ENCODE measurements around the gene TOM1L2. TPM values are rescaled to one million over a fixed set of nuclear protein-coding genes. Genes with fewer than 3 reads are reported as not detected.

Gene TOM1L2
- total and polyA plus RNA-seq, 2 of the 4 experiments (the other 2 are of a cell fraction) = 34.4 to 51.7 TPM

GRCh38 chr17:17871913-17872312 lies 100.3 kb downstream of the TOM1L2 start:
- no peak overlapping the region for H2BK20ac ChIP-seq (ENCODE audit: low read depth, low read length)
- no peak overlapping the region for H2BK5ac ChIP-seq (ENCODE audit: low read depth, low read length, poor library complexity, severe bottlenecking)
- H3K27me3 ChIP-seq (ENCODE audit: control insufficient read depth, insufficient read depth, low read length) = no peaks in the 10 kb centered on the region
- no peak overlapping the region for H3K23ac ChIP-seq (ENCODE audit: low read depth, low read length)
- TF ChIP-seq MAFK (IDR thresholded peaks at IDR 0.05; ENCODE audit: low read depth, low read length) (no peak), NFE2L2 (IDR thresholded peaks at IDR 0.05; ENCODE audit: low read depth, low read length) (no peak), BHLHE40 (IDR thresholded peaks at IDR 0.05; ENCODE audit: low read depth, low read length) (no peak), RCOR1 (IDR thresholded peaks at IDR 0.05; ENCODE audit: insufficient replicate concordance, low read length) (no peak), POLR2A (IDR thresholded peaks at IDR 0.05; ENCODE audit: low read depth, low read length) (no peak), FOS (IDR thresholded peaks at IDR 0.05; ENCODE audit: low read depth, low read length) (no peak), RFX5 (IDR thresholded peaks at IDR 0.05; ENCODE audit: low read depth, low read length) (no peak), CHD1 (IDR thresholded peaks at IDR 0.05; ENCODE audit: low read depth, low read length) (no peak), SMC3 (IDR thresholded peaks at IDR 0.05; ENCODE audit: low read depth, low read length) (no peak), CEBPB (IDR thresholded peaks at IDR 0.05; ENCODE audit: low read depth, low read length) (no peak), RAD21 (IDR thresholded peaks at IDR 0.05; ENCODE audit: low read length) (no peak), MXI1 (IDR thresholded peaks at IDR 0.05; ENCODE audit: borderline replicate concordance, low read depth, low read length) (no peak), MAZ (IDR thresholded peaks at IDR 0.05; ENCODE audit: borderline replicate concordance, low read depth, low read length) (no peak)
- TF ChIP-seq, protein P1, sequence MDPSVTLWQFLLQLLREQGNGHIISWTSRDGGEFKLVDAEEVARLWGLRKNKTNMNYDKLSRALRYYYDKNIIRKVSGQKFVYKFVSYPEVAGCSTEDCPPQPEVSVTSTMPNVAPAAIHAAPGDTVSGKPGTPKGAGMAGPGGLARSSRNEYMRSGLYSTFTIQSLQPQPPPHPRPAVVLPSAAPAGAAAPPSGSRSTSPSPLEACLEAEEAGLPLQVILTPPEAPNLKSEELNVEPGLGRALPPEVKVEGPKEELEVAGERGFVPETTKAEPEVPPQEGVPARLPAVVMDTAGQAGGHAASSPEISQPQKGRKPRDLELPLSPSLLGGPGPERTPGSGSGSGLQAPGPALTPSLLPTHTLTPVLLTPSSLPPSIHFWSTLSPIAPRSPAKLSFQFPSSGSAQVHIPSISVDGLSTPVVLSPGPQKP (IDR thresholded peaks at IDR 0.05; ENCODE audit: borderline replicate concordance, low read depth, low read length) = no peak
- TF ChIP-seq, protein P2, sequence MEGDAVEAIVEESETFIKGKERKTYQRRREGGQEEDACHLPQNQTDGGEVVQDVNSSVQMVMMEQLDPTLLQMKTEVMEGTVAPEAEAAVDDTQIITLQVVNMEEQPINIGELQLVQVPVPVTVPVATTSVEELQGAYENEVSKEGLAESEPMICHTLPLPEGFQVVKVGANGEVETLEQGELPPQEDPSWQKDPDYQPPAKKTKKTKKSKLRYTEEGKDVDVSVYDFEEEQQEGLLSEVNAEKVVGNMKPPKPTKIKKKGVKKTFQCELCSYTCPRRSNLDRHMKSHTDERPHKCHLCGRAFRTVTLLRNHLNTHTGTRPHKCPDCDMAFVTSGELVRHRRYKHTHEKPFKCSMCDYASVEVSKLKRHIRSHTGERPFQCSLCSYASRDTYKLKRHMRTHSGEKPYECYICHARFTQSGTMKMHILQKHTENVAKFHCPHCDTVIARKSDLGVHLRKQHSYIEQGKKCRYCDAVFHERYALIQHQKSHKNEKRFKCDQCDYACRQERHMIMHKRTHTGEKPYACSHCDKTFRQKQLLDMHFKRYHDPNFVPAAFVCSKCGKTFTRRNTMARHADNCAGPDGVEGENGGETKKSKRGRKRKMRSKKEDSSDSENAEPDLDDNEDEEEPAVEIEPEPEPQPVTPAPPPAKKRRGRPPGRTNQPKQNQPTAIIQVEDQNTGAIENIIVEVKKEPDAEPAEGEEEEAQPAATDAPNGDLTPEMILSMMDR (conservative IDR thresholded peaks at IDR 0.05; ENCODE audit: low read depth, low read length) = no peak
- TF ChIP-seq, protein P3, sequence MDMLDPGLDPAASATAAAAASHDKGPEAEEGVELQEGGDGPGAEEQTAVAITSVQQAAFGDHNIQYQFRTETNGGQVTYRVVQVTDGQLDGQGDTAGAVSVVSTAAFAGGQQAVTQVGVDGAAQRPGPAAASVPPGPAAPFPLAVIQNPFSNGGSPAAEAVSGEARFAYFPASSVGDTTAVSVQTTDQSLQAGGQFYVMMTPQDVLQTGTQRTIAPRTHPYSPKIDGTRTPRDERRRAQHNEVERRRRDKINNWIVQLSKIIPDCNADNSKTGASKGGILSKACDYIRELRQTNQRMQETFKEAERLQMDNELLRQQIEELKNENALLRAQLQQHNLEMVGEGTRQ (IDR thresholded peaks at IDR 0.05; ENCODE audit: low read depth, low read length) = no peak
- peaks cover 0 to 19% of the 10 kb centered on the region in 2 experiments; a peak in 3 of 4 replicates for H3K79me1 ChIP-seq (ENCODE audit: low read depth in 1 of 2, low read length in 2 of 2)
- peaks cover 13% of the 10 kb centered on the region for H3K4me1 ChIP-seq (ENCODE audit: control insufficient read depth, insufficient read depth, low read length)
- no peak overlapping the region for H3K4ac ChIP-seq (ENCODE audit: low read depth, low read length)
- H3K56ac ChIP-seq (ENCODE audit: extremely low read depth, insufficient read depth, low read length) = no peak overlapping the region
- ChIA-PET CTCF (no interaction called here), POLR2A (ENCODE audit: unreplicated experiment) (no interaction called here)
- whole genome bisulfite sequencing, 2 experiments (ENCODE audit: extremely low coverage in 2 of 2, insufficient read length in 1 of 2) = no CpG with 5 or more reads among the region's 3 CpGs
- H3K36me3 ChIP-seq (ENCODE audit: control insufficient read depth, insufficient read depth, low read length) = peaks cover 21% of the 10 kb centered on the region
- H2AK9ac ChIP-seq (replicated peaks; ENCODE audit: low read depth, low read length, poor library complexity) = no peak overlapping the region
- in situ Hi-C loops (cut with MboI; ENCODE audit: low sequenced_read_pairs) = no loop called here
- intact Hi-C loops (cut with micrococcal nuclease) = no loop called here
- no peak overlapping the region for H3K4me3 ChIP-seq (ENCODE audit: insufficient read depth, low read depth, low read length)
- H2AK5ac ChIP-seq (ENCODE audit: low read depth, low read length) = no peak overlapping the region
- H3K27ac ChIP-seq (ENCODE audit: insufficient read depth, low read length) = no peak overlapping the region
- H4K8ac ChIP-seq (ENCODE audit: low read depth in 2 of 2, low read length in 2 of 2) = no peak overlapping the region
- no peak overlapping the region for H4K91ac ChIP-seq (ENCODE audit: insufficient read depth, low read depth, low read length)
- no TSS peak for BruUV-seq (replicated peaks)
- H2AFZ ChIP-seq (replicated peaks; ENCODE audit: low read length, poor library complexity) = no peak overlapping the region
- H3K9ac ChIP-seq (ENCODE audit: low read depth, low read length) = no peak overlapping the region
- no peak overlapping the region for H2BK120ac ChIP-seq (ENCODE audit: low read depth, low read length)
- no peak overlapping the region for H3K18ac ChIP-seq (ENCODE audit: low read depth, low read length)
- H4K20me1 ChIP-seq (ENCODE audit: insufficient read depth, low read length) = peaks cover 2% of the 10 kb centered on the region; the same call in 1 of the 2 replicates
- no peak for ATAC-seq (ENCODE audit: low read depth)
- H4K5ac ChIP-seq (ENCODE audit: low read depth, low read length) = no peak overlapping the region
- H3K9me1 ChIP-seq (ENCODE audit: insufficient read depth, low read length) = peaks cover 13% of the 10 kb centered on the region
- no peak overlapping the region for H3K14ac ChIP-seq (replicated peaks; ENCODE audit: low read depth, low read length)
- H3K4me2 ChIP-seq (ENCODE audit: low read depth, low read length) = no peak overlapping the region
- no peak overlapping the region for H2BK15ac ChIP-seq (ENCODE audit: low read depth, low read length)
- no peak for DNase-seq
- dilution Hi-C loops (cut with HindIII; ENCODE audit: low sequenced_read_pairs, unreplicated experiment) = no loop called here
- no peaks in the 10 kb centered on the region for H3K9me3 ChIP-seq (ENCODE audit: control insufficient read depth, insufficient read depth, low read length)

All from IMR-90 (cell line).